NCI-H226 (cell line): ENCODE data around the gene HCN3.
"Not testable (repeated sequence)": the region's sequence is repeated elsewhere in the genome, so short reads cannot be mapped to it uniquely, and the experiment has no call there.

Experiments used
- DNase-seq: peaks from one replicate; pipeline ENCODE4 v3.0.0-alpha.2; 2015

The HCN3 gene

DNA sequence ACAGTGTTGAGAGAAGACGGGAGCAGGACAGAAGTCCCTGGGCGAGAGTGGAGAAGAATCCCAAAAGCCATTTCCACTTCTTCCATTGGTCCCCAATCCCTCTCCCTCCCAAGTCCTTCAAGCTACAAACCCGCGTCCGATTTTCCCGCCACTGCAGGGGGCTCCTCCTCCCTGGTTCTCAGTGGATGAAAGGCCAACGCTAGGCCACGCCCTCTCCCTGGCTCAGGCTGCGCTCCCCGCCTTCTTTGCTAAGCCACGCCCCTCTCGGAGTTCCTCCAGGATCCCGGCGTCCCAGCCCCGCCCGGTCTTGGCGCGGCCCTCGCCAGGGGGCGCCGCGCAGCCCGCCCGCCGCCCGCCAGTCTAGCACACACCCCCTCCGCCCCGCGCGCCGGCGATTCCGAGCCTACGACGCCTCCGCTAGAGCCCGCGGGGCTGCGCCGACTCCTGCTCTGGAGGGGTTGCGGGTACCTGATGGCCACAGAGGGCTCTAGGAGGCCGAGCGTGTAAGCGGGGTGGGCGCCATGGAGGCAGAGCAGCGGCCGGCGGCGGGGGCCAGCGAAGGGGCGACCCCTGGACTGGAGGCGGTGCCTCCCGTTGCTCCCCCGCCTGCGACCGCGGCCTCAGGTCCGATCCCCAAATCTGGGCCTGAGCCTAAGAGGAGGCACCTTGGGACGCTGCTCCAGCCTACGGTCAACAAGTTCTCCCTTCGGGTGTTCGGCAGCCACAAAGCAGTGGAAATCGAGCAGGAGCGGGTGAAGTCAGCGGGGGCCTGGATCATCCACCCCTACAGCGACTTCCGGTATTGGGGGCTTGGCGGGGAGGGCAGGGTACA, at the start of gene HCN3:
HCN3 (plus strand) TSS at position 394 of the 832 bp plus-strand sequence; CDS start at position 522, 128 bp downstream.
- peak; percentile 87 for DNase-seq

GRCh38 chr1:155228096-155228427, 49.2 kb upstream of the HCN3 start:
- no peak for DNase-seq

GRCh38 chr1:155231302-155231701, 46.0 kb upstream of the HCN3 start:
- DNase-seq, result not testable (repeated sequence)

DNA sequence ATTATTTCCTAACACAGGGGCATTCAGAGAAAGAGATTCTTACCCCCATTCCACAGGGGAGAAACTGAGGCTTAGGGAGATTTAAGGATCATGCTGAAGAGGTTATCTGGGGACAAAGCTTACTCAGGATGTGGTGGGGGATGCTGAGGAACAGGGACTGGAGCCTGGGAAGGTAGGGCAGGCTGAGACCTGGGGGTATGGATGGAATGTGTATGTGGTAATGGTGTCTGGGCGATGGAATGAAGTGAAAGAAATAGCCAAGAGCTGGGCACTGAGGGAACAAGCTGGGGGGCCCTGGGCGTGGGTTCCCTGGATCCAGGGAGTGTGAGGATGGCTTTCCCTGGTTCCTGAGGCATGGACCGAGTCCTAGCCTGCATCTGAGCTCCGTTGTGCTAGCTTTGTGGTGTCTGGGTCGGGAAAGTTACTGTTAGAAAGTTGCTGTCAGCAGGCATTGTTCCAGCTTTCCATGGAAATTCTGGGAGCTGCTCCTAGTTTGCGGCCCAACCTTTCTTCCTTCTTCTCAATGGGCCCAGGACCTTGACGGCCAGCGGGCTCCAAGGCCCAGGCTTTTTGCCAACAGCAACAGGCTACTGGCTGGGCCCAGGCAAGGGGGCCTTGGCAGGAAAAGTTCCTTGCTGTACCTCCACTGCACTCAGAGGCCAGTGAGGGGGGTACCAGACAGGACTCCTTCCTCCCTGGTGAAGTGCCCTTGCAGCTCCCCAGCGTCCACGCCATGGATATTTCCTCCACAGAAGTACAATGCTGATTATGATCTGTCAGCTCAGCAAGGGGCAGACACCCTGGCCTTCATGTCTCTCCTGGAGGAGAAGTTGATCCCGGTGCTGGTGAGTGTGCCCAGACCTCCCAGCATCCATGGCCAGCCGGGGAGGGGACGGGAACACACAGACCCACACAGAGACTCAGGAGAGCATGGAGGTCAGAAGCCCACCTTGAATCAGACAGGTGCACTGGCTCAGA, 45.0 kb upstream of the HCN3 start:
- not testable (repeated sequence) for DNase-seq

DNA sequence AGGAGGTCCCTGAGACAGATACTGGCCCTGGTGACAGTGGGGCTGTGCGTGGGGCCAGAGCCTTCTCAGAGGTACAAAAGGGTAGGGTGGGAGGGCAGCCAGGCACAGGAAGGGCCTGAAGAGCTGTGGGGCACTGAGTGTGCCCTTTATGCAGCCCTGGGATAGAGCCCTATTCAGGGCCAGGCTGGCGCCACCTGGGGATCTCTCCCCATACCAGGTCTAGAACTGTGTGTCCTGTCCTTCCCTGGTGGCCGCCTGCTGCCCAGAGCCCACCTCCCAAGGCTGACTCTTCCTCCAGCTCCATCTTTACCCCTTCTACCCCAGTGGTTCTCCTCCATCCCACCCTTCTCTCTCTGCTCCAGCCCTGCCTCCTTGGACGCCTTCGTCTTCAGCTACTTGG, 43.8 kb upstream of the HCN3 start:
- not testable (repeated sequence) for DNase-seq

DNA sequence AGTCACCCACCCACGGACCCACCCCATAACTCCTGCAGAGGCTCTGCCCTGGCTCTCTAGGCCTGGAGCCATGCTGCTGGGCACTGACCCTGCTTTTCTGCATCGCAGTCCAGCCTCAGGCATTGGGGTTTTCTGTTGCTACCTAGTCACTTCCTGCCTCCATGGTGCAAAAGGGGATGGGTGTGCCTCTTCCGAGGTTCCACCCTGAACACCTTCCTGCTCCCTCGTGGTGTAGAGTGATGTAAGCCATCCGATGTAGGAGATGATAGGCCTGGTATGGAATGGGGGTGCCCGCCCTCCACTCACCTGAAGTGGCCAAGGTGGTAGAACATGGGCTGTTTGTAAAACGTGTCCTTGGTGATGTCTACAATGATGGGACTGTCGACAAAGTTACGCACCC, 41.9 kb upstream of the HCN3 start:
- not testable (repeated sequence) for DNase-seq

GRCh38 chr1:155236451-155236850, 40.8 kb upstream of the HCN3 start:
- DNase-seq, result no peak

DNA sequence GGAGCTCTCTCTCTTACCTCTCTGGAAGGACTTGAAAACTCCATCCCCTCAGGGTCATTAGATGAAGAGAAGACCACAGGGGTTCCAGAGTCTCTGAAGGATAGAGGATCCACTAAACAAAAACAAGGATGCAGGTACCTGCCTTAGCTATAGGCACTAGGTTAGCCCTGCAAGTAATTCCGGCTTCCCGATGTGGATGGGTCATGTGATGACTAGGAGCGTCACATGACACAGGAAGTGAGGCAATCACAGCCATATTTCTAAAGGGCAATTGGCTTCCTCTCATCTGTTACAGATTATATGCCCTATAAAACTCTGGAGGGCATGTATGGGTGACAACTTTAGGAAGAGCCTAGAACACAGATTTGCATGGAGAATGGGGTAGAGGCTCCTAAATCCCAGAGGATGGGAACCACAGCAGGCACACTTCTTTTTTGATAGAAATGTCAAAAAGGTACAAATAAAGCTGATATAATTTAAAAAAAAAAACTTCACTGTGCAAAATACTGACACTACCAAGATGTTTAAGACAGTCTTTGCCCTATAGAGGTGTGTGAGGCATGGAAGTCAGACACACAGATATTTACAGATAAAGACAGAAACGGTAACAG, 36.1 kb upstream of the HCN3 start:
- peak; percentile 63 for DNase-seq

GRCh38 chr1:155241841-155242264, 35.4 kb upstream of the HCN3 start:
- no peak for DNase-seq

DNA sequence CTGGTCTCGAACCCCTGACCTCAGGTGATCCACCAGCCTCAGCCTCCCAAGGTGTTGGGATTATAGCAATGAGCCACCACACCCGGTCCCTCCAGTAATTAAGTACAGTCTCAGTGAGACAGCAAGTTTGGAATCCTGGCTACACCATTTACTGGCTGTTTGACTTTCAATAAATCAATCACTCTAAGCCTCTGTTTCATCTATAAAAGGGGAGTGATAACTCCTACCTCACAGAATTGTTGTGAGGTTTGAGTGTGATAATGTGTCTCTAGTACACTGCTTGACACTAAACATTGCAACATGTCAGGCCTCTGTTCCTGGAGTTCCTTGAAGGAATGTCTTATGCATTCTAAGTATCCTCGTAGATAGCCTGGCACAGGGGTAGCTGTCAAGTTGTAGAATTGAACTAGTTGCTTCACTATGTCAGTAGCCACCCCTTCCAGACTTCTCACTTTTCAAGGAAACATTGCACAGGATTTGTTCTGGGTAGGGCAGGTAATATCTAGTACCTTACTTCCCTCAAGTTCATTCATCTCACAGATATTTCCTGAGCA, 34.4 kb upstream of the HCN3 start:
- no peak for DNase-seq

- peak; percentile 98 for DNase-seq
These were observed 32.7 kb upstream of the HCN3 start for GRCh38 chr1:155244368-155245162.

DNA sequence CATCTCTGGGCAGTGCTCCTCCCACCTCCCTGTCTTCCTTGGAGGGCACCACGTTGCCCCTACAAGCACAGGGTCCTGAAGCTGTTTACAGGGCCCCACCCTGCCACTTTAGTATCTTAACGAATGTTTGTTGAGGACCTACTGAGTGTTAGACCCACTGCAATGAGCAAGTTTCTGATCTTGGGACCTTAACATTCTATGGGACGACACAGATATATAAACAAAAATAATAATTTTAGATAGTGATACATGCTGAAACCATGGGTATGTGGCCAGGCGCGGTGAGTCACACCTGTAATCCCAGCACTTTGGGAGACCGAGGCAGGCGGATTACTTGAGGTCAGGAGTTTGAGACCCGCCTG, 32.1 kb upstream of the HCN3 start:
- no peak for DNase-seq

GRCh38 chr1:155246796-155247195, 30.5 kb upstream of the HCN3 start:
- DNase-seq, result not testable (repeated sequence)

DNA sequence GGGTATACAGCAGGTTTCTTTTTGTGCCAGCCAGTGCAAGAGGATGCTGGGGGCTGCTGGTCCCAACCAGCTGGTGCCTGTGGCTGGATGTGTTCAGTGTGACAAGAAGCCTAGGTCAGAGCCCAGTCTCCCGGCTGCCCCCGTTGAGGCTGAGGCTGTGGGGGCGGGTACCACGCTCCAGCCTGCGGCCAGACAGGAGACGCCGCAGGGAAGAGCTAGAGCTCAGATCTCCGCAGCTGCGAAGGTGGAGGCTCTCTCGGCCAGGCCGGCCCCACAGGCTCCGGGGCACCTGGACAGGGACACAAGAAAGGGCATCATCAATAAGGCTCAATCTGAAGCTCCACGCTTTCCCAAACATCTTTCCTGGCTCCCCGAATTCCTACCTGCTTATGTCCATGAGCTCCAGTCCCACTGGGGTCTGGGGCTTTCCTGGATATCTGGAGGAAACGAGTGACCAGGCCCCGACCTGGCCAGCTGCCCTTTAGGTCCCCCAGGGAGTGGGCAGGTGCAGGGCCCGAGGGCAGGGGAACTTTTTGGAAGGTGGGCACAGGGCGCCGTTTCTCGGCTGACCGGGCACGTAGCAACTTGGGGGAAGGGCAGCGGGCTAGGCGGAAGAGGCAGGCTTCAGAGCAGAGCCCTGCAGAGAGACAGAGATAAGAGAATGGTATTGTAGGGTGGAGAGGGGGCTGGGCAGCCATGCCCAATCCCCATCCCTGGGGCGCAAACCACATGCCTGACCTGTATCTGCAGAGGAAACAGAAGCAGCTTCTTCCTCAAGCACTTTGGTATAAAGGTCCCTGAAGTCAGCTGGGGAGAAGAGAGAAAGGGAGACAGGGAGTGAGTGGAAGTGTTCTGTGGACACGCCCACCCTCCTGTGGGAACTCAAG, 29.4 kb upstream of the HCN3 start:
- DNase-seq, result no peak

DNA sequence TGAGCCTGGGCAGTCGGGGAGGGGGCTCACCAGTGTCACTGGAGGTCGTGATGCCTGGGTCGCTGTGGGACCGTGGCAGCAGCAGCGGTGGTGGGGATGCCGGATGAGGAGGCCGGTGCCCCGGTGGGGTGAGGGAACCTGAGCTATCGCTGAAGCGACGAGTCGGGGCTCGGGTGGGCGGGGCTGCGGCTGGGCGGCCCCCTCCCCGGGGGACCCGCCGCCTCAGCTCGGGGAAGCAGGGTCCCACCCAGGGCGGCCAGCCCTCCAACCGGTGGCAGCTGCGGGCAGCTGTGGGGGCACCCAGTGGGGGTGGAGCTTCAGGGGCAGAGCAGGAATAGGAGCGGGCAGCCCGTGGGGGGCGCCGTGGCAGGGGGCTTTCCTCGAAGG, 27.0 kb upstream of the HCN3 start:
- no peak for DNase-seq

DNA sequence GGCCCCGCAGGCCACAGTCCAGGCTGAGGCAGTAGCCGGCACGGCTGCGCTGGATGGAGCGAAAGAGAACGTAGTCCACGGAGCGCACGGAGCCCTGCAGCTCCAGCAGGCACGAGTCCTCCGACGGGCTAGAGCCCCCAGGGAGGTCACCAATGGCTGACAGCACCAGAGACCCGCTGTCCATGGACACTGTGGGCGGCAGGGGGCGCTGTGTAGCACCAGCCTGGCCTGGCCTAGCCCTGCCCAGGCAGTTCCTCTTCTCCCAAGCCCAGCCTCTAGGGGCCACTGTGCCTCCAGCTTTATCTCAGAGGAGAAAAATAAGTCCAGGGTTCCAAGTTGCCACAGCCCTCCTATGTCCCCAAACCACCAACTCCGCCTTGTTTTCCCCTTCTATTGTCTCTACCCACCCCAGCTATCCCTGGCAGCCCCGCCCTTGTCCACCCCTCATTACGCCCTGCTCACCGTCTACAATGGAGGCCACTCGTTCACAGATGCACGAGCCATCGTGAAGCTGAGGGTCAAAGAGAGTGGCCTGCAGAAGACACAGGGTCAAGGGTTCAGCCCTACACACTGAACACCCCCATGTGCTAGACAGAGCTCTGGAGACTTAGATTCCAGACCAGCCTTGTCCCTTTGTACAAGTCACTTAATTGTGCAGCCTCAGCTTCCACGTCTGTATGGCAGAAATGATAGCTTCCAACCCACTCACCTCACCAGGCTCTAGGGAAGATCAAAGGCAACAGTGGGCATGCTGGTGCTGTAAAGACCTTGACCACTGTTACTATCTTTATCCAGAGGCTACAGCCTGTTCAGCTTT, 26.4 kb upstream of the HCN3 start:
- peak; percentile 74 for DNase-seq

- no peak for DNase-seq
These were observed 25.7 kb upstream of the HCN3 start for GRCh38 chr1:155251566-155251965.

GRCh38 chr1:155253208-155253607, 24.1 kb upstream of the HCN3 start:
- DNase-seq, result no peak

DNA sequence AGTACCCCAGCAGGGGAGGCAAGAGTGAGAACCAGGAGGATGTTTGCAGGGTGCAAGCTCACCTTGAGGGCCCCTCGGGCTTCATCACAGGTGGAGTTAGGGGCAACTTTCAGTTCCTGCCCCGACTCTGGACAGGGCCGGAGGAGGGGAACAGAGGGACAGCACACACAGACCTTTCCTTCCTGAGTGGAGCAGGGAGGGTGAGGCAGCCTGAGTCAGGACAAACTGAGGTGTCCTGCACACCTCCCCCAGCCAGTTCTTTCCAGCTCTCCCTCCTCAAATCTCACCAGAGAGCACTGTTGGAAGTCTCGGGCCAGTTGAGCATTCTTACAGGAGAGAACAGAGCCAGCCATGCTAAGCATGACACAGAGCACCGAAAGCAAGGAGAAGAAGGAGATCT, 23.5 kb upstream of the HCN3 start:
- no peak for DNase-seq

GRCh38 chr1:155254228-155254713, 23.0 kb upstream of the HCN3 start:
- no peak for DNase-seq
